Measurements from ENCODE around the gene MYO9B. TPM values are rescaled to one million over a fixed set of nuclear protein-coding genes. Genes with fewer than 3 reads are reported as not detected.

MYO9B gene
- total and polyA plus RNA-seq, 2 of the 13 experiments (the other 11 are each of a cell fraction or from before 2014, with no cell fraction given): 18.0 to 18.3 TPM

GRCh38 chr19:17060802-17061201 lies 14.8 kb upstream of the MYO9B start (continued):
- TF ChIP-seq PAWR (CRISPR knock-in tag; IDR thresholded peaks at IDR 0.05; ENCODE audit: borderline replicate concordance) (no peak), PHF20 (CRISPR knock-in tag; IDR thresholded peaks at IDR 0.05) (no peak), ZFP36L1 (CRISPR knock-in tag; IDR thresholded peaks at IDR 0.05) (no peak), ZC3H13 (CRISPR knock-in tag; IDR thresholded peaks at IDR 0.05) (no peak), CERS6 (CRISPR knock-in tag; IDR thresholded peaks at IDR 0.05) (no peak), THYN1 (CRISPR knock-in tag; IDR thresholded peaks at IDR 0.05; ENCODE audit: borderline replicate concordance, low read depth) (no peak), HINFP (CRISPR knock-in tag; IDR thresholded peaks at IDR 0.05; ENCODE audit: low read depth) (no peak), E2F2 (CRISPR knock-in tag; IDR thresholded peaks at IDR 0.05; ENCODE audit: borderline replicate concordance) (no peak)

GRCh38 chr19:17061205-17061604 lies 14.4 kb upstream of the MYO9B start:
- H3K79me2 ChIP-seq (ENCODE audit: insufficient read depth, low read length): peaks cover 15% of the 10 kb centered on the region
- no peaks in the 10 kb centered on the region; the same call in 1 of the 2 replicates for H4K20me1 ChIP-seq (ENCODE audit: insufficient read depth, low read length)
- ATAC-seq: no peak
- no peak overlapping the region for H3K4me3 ChIP-seq (replicated peaks in 1 of 3; ENCODE audit: insufficient read depth in 1 of 3, low read depth in 2 of 3, low read length in 3 of 3)
- intact Hi-C loops (cut with micrococcal nuclease; ENCODE audit: unreplicated experiment) (no loop called here), in situ Hi-C loops (cut with HindIII; ENCODE audit: extremely low pct_ligation_motif_present, low pct_unique_long_range_greater_than_20kb) (no loop called here)
- H3K4me1 ChIP-seq (ENCODE audit: insufficient read depth, low read length): no peaks in the 10 kb centered on the region
- H3K4me2 ChIP-seq (ENCODE audit: low read depth, low read length): no peak overlapping the region
- POLR2A ChIA-PET: no interaction called here
- WGBS (ENCODE audit: low lambda C conversion rate): 99% methylated on average over 3 of the region's 3 CpGs
- no peak overlapping the region for H2AFZ ChIP-seq (ENCODE audit: low read length)
- peaks cover 19 to 50% of the 10 kb centered on the region in 2 experiments; a peak in 4 of 5 replicates for H3K36me3 ChIP-seq (replicated peaks in 1 of 2; ENCODE audit: control insufficient read depth in 1 of 2, insufficient read depth in 2 of 2, low read length in 2 of 2)
- H3K27me3 ChIP-seq (ENCODE audit: control insufficient read depth in 1 of 2, insufficient read depth in 2 of 2, low read length in 2 of 2): no peaks in the 10 kb centered on the region
- no peak overlapping the region for H3K27ac ChIP-seq (ENCODE audit: extremely low read length, insufficient read depth, low read length)
- no peak overlapping the region for H3K9ac ChIP-seq (ENCODE audit: insufficient read depth, low read depth, low read length)
- no peak for DNase-seq (ENCODE audit: low spot score)
- peaks cover 4% of the 10 kb centered on the region; the same call in 1 of the 2 replicates for H3K9me3 ChIP-seq (ENCODE audit: low read length)
- CTCF ChIA-PET (ENCODE audit: low intra/inter-chr PET ratio, low total read pairs): no interaction called here
- no TSS peak for BruUV-seq (replicated peaks)
- TF ChIP-seq CBFB (CRISPR knock-in tag; IDR thresholded peaks at IDR 0.05): no peak
- TF ChIP-seq TBL1XR1 (IDR thresholded peaks at IDR 0.05; ENCODE audit: borderline replicate concordance, low read length, partially characterized antibody): no peak
- TF ChIP-seq KDM3A (CRISPR knock-in tag; IDR thresholded peaks at IDR 0.05; ENCODE audit: low read depth): no peak
- FAIRE-seq: no peak
